Inflammatory macrophage treated with lipopolysaccharide for 4 hours (primary cell): ENCODE measurements around the gene RPL13A.

Source experiments
- DNase-seq: peaks from one replicate; pipeline ENCODE4 v3.0.0-alpha.2; 2020

Gene RPL13A

DNA sequence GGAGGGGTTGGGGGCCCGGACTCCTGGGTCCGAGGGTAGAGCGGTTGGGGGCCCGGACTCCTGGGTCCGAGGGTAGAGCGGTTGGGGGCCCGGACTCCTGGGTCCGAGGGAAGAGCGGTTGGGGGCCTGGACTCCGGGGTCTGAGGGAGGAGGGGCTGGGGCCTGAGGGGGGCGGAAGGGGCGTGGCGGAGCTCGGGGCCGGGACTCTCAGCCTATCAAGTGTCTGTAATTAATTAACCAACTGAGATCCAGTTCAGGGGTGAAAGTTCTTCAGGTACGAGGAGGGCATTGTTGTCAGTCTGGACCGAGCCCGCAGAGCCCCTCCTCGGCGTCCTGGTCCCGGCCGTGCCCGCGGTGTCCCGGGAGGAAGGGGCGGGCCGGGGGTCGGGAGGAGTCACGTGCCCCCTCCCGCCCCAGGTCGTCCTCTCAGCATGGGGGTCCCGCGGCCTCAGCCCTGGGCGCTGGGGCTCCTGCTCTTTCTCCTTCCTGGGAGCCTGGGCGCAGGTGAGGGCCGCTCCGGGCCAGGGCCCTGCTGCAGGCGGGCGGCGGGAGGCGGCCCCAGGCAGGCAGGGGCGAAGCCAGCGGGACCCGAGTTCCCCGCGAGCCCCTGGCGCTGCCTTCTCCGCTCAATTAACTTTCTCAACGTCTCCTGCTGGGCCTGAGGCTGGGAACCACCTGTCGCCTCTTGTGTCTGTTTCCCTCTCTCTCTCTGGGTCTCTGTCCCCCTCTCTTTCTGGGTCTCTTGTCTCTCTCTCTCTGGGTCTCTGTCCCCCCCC lies 25.8 kb downstream of the RPL13A start:
- no peak for DNase-seq

DNA sequence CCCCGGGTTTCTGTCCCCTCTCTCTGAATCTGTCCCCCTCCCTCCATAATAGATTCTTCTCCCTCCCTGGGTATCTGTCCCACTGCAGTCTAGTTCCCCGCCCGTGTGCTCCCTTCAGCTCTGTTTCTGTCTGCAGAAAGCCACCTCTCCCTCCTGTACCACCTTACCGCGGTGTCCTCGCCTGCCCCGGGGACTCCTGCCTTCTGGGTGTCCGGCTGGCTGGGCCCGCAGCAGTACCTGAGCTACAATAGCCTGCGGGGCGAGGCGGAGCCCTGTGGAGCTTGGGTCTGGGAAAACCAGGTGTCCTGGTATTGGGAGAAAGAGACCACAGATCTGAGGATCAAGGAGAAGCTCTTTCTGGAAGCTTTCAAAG lies 26.3 kb downstream of the RPL13A start:
- DNase-seq: no peak

GRCh38 chr19:49514151-49514550 lies 26.7 kb downstream of the RPL13A start:
- no peak for DNase-seq

- peak; percentile 95 for DNase-seq
Measured at GRCh38 chr19:49515767-49516166, 28.4 kb downstream of the RPL13A start.

GRCh38 chr19:49518033-49518432 lies 30.6 kb downstream of the RPL13A start:
- DNase-seq: no peak

DNA sequence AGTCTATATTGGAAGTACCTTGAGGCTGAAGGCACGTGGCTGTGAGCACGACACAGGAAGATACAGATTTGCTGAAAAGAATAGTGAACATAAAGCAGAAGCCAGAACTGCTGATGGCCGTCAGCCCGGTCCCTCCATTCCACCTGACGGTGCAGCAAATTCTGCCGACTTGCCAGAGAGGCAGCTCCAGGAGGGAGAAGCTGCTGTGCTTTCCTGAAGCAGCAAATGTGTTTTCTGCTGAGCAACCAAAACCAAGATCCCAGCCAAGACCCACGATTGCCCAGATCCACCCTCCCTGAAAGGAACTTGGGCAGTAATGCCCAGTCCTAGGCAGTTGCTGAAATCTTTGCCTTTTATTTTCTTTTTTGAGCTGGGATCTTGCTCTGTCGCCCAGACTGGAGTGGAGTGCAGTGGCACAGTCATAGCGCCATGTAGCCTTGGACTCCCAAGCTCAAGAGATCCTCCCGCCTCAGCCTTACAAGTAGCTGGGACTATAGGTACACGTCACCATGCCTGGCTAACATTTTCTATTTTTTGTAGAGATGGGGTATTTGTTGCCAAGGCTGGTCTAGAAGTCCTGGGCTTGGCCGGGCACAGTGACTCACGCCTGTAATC lies 33.4 kb downstream of the RPL13A start:
- DNase-seq: no peak

- no peak for DNase-seq
Measured at GRCh38 chr19:49524812-49525455, 37.5 kb downstream of the RPL13A start.

DNA sequence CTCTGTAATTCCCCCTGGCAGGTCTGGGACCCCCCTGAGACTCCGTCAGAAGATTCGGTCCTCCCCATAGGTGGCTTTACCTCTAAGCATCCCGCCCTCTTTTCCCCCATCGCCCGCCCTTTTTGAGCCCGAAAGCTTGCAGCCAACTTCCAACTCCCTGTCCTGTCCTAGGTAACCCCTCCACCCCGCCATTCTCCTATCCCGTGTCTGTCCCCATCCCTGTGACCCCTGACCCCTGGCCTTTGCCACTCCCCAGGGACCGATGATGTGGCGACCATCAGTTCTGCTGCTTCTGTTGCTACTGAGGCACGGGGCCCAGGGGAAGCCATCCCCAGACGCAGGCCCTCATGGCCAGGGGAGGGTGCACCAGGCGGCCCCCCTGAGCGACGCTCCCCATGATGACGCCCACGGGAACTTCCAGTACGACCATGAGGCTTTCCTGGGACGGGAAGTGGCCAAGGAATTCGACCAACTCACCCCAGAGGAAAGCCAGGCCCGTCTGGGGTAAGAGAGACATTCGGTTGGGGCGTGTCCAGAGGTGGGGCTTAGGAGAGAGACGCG lies 40.9 kb downstream of the RPL13A start:
- DNase-seq: no peak

DNA sequence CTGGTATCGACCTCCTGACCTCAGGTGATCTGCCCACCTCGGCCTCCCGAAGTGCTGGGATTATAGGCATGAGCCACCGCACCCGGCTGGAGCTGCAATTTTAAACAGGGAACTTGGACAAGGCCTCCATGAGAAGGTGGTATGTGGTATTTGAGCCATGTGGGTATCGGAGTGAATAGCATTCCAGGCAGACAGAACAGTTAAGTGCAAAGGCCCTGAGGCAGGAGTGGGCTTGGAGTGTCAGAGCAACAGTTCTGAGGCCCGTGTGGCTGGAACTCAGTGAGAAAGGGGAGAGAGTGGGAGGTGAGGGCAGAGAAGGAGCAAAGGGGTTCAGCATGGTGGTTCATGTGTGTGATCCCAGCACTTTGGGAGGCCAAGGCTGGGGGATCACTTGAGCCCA lies 43.3 kb downstream of the RPL13A start:
- no peak for DNase-seq

DNA sequence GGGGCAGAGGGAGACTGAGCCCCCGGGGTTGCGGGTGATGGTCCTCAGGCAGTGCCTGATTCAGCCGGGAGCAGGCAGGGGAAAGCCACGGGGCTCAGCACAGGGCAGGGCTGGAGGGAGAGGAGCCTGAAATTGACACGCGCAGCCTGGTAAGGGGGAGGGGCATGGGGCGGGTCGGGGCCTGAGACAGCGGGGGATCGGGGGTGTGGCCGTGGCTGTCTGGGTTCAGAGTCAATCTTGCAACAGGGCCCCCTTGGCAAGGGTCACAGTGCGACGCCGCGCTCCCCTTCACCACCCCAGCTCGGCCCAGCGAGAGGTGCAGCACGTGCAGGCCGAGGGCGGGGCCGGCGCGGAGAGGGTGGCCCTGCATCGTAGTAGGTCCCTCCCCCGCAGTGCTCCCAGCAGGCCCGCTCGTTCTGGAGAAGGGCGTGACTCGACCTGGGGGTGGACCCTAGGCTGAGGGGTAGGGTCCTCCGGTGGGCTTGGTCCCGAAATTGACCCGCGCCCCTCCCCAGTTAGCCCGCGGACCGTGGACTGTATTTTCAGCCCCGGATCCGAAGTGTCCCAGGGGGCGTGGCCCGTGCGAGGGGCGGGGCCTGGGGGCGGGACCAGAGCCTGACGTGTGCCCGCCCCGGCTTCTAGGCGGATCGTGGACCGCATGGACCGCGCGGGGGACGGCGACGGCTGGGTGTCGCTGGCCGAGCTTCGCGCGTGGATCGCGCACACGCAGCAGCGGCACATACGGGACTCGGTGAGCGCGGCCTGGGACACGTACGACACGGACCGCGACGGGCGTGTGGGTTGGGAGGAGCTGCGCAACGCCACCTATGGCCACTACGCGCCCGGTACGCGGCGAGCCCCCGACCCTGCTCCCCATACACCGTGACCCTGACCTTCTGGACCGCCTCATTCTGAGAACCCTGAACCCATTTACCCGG lies 46.4 kb downstream of the RPL13A start:
- DNase-seq: peak; percentile 68

DNA sequence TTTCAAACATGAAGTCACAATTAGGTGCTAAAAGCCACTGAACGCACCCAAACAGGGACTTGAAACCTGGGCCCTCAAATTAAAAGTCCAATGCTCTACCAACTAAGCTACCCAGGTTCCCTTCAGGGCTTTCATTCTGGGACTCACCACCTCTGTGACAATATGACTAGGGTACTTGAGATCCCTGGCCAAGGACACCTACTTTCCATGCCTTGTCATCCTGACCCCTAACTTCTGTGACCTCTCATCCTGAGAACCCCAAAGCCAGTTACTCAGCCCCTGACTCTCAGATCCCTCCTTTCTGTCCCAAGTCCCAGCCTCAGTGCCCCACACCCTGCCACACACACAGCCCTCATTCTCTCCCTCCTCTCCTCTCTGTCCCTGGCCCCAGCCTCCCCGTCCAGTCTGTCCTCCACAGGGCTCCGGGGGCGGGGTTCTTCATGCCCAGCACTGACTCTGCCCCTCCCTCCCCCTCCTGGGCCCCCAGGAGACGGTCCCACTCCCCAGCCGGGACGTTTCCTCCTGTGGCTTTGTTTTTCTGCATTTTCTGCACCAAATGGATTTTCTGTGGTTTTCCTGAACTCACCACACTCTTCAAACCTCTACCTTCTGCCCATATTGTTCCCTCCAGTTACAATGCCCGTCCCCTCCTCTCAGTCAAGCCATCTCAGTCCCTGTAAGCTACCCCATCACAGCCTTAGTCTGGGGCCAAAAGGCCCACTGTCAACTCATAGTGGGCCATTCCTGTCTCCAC lies 47.4 kb downstream of the RPL13A start:
- no peak for DNase-seq

DNA sequence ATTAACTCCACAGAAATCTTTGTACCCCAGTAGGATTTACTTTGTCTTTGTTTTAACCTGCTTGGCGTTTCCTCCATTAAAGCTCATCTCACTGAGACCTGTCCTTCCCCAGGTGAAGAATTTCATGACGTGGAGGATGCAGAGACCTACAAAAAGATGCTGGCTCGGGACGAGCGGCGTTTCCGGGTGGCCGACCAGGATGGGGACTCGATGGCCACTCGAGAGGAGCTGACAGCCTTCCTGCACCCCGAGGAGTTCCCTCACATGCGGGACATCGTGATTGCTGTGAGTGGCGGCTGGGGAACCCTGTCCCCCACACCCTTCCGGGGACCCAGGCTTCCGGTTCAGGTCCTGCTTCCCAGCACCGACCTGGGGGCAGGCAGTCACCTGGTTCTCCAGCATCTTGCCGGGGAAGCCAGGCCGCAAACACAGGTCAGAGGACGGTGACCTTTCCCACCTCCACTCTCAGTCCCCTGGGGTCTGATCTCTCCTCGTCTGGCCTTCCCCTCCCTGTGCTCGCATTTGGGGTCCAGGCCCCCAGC lies 49.6 kb downstream of the RPL13A start:
- DNase-seq: no peak

DNA sequence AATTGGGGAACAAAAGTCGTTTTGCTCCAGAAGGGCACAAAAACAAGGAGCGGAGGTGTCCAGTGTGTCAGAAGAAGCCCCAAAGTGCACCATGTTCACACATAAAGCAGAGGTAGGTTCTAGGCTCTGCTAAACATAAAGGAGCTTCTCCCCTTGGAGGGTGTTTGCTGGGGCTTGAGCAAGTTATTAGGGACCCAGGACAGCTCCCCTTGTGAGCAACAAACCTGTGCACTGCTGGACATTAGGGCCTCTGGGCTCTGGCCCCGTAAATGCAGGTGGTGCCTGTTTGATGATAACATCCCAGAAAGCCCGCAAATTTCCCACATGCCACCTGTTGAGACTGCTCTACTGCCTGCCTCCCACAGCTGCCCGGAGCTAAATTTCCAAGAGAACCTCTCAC lies 51.2 kb downstream of the RPL13A start:
- no peak for DNase-seq

GRCh38 chr19:49539192-49539952 lies 52.0 kb downstream of the RPL13A start:
- no peak for DNase-seq
